Left kidney (tissue), 2 donors: Measurements from ENCODE around the gene SPPL3. TPM values are rescaled to one million over a fixed set of nuclear protein-coding genes. Genes with fewer than 3 reads are reported as not detected.

ENCODE experiments used
- DNase-seq: peaks from one replicate; pipeline ENCODE4 v3.0.0-alpha.2; 2013
- polyA plus RNA-seq: library from polyadenylated mRNA; unstranded; fragments of 120-200 nt; gene quantifications from one replicate; pipeline ENCODE4 v1.2.1, GENCODE V29; 2013; ENCODE audit not compliant: insufficient read length

SPPL3 gene
- polyA plus RNA-seq, 1 donor, result 86.5 TPM

DNA sequence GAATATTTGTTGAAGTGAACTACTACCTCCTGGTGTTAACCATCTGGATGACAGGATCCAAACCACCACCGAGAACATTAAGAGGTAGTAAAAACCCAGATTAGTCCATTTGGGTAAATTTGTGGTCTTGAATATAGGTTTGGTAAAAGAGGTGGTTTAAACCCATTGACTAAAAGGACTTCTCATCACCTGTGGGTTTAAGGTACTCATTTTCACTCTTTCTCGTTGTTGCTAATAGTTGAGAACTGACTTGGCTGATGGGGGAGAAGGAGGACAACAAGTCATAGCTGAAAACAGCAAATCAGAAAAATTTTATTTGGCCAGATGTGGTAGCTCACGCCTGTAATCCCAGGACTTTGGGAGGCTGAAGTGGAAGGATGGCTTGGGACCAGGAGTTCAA is 119.4 kb downstream of the SPPL3 start:
- DNase-seq, result no peak

DNA sequence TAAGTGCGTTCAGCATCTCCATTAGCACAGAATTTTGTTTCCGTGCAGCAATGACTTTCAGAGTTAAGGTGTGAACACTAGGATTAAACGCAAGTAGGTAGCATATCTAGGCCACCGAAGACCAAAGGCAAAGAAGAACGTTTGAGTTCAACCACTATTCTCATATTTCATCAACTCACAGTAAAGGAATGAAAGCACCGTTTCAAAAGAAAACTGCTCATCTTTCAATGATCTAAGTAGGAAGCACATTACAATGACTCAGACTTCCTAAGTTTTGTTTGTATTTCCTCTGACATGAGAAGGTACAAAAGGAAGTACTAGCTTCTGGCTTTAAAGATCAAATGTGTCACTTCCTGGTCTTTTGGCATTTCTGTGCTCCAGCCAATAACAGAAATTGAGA is 121.0 kb downstream of the SPPL3 start:
- no peak for DNase-seq

DNA sequence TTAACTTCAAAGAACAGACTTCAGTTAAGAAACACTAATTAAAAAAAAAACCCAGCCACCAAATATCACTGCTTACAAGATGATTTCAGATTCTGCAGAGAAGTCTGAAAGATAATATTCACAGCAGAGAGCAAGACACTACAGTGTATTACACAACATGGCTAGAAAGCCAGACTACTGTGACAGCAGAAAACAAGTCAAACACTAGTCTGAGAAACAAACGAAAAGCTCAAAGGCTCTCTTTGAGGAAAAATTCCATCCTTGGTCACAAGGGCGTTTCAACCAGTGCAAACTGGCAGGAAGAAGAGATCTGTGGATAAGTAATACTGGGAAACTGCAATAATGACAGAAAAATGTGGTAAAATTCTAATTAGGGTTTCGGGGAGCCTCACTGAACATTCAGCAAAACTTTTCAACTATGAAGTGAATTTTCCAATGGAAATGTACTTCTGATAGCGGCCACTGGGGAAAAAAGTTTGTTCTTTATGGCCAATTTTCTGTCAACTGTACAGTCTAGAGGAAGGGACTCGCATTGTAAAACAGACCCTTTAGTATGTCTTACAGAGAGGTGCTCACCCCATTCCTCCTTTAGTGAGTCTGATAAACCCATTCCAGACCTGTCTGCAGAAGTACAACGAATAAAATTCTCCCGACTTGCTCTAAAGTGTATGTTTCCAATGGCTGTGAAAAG is 128.2 kb downstream of the SPPL3 start:
- DNase-seq, result no peak

DNA sequence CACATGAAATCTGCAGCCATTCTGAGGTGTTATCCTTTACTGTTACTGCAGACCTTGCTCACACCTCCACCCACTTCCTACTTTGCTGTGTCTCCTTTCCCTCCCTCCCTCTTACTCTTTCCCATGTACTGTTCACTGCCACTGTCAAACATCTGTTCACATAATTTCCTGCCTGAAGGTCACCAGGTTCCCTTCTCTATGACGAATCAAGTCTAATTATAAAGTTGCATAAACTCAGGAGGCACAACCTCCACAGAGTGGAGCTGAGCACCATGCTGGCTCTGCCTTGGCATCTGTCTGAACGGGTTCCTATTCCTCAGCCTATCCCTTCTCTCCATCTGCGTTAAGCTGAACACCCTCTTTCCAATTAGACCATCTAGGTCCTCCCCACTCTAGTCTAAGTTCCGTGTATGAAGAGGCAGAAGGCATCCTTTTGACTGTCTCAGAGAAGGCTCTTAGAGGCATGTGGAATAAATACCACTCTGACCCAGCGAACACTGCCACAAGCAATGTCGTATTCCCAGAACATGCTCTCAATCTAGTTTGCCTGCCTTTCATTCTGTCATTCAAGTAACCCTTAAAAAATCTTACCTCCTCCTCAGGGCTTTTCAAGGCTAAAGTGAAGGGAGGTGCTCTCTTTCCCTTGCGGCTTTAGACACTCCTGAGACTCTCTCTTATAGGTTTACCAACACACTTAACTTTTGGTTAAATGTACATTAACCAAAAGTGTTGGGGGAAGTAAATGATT is 129.8 kb downstream of the SPPL3 start:
- no peak for DNase-seq

DNA sequence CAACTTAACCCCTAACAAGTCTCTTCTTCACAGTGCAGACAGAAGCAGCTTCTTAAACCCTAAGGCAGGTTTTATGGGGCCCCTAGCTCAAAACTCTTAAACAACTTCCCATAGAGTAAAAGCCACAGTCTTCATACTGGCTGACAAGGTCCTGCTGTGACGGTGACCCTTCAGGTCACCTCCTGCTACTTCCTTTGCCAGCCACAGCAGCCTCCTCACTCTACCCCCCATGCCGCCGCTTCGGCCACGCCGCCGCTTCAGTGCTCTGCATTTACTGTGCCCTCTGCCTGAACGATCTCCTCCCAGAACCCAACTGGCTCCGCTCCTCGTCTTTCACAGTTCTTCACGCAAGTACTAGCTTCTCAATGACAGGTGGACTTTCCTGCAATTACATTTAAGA is 133.1 kb downstream of the SPPL3 start:
- DNase-seq, result no peak

DNA sequence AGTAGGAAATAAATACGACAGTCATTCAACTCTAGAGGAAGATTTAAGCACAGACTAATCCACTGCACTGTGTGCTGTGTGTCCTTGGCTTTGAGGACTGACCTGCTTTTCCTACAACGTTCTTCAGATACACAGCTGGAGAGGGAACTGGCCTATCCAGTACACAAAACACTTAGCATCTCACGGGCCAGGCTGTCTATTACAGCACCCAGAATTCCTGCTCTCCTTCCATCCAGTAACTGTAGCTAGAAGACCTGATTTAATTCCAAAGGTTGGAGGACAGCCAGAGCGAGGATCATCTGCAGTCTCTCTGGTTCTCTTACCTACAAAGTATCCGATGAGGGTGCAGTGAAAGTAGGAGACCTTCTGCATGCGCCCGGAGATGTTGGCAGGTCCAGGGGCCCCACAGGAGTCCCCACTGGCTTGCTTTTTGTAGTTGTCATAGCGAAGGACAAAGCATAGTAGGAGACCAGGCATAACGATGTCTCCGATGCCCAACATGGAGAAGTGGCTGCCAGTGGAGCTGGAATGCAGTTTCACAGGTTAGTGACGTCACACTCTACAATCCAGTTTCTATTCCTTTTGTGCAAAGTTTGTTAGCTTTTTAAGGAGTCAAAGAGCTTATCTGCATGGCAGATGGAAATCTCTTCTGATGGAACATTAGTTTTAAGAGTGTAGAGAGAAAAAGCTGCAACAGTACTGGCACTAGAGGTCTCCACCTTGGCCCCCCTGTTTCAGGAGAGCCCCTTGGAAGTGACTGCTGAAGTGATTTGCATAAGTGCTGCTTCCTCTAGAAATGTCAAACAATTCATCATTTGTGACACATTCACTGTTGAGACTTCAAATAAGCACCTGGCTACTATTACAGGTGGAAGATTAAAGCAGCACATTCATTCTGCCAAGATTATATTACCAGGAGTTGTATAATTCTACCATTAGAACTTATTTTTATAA is 136.8 kb downstream of the SPPL3 start:
- no peak for DNase-seq

DNA sequence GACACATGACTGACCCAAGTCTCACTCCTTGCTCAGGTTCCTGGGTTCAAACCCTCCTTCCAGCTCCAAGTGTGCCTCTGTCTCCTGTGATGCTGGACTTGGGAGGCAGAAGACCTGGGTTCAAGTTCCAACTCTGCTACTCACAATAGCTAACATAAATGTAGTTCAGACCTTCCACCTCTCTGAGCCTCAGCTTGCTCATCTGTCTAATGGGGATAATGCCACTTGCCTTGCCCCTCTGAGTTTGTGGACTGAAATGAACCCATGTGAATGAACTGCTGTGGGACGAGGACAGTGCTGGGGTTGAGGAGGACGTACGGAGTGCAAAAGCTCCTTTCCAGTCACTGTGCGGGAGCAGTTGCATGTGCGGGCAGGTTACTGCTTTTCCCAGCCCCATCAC is 137.6 kb downstream of the SPPL3 start:
- no peak for DNase-seq

DNA sequence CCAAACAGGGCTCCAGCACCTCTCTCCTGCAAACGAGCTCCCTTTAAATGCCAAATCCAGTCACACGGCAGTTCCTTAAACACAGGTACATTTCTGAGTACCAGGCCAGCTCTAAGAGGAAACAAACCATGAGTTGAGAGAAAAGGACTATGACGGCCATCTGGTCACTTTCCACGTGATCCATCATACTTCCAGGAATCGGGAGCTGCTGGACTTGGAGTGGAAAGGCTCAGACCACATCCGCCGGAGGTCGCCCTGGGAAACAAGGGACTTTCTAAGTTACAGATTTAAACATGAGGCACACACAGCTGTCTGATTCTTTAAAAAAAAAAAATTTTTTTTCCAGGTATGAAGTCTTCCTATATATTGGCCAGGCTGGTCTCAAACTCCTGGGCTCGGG is 139.3 kb downstream of the SPPL3 start:
- no peak for DNase-seq

DNA sequence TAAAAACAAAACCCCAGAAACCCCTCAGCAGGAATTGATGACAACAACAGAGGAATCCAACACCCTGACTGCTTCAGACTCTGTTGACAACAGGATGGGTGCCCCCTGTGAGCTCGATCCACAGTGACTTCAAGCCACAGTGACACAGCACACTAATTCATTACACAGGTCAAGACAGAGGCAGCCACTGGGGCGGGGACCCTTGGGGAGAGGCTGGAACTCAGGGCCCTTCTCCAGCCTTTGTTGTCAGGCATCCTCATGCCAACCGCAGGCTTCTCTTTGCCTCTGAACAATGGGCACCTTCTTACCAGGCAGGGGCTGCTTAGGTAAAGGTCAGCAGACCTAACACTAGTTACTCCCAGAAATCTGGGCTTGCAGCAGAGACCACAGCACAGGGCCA is 140.9 kb downstream of the SPPL3 start:
- no peak for DNase-seq

DNA sequence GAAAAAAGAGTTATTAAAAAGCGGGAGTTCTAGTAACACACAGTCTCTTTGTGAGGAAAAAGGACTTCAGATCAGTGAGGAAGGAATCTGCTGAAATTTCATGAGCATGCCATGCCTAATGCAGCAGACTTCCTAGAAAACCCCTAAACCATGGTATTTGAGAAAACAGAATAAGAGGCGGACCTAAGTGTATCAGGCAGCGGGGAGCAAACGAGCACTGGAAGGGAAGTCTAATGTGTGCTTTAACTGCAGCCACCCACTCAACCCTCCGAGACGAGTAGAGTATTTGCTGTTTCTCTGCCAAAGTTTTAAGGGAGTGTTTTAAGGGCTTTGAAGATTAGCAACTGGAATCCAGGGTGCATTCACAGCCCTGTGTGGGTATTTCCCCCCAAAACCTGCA is 142.1 kb downstream of the SPPL3 start:
- DNase-seq, result no peak

DNA sequence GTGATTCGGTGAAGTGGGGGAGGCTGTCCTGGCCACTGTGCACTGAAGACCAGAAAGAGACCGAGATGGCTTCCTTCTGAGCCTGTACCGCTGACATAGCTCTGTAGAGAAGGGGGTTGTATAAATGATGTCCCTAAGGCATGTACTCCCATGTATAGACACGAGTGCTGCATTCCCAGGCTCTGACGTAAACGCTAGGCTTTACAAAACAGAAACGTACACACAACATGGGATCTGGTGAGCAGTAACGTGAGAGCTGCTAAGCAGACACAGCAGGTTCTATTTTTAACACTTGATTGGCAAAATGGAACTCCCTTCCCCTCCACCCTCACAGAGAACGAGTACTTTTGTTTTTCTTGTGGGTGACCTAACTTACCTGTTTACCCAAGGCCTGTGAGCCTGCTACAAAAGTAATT is 142.6 kb downstream of the SPPL3 start:
- DNase-seq, result peak; percentile 88

DNA sequence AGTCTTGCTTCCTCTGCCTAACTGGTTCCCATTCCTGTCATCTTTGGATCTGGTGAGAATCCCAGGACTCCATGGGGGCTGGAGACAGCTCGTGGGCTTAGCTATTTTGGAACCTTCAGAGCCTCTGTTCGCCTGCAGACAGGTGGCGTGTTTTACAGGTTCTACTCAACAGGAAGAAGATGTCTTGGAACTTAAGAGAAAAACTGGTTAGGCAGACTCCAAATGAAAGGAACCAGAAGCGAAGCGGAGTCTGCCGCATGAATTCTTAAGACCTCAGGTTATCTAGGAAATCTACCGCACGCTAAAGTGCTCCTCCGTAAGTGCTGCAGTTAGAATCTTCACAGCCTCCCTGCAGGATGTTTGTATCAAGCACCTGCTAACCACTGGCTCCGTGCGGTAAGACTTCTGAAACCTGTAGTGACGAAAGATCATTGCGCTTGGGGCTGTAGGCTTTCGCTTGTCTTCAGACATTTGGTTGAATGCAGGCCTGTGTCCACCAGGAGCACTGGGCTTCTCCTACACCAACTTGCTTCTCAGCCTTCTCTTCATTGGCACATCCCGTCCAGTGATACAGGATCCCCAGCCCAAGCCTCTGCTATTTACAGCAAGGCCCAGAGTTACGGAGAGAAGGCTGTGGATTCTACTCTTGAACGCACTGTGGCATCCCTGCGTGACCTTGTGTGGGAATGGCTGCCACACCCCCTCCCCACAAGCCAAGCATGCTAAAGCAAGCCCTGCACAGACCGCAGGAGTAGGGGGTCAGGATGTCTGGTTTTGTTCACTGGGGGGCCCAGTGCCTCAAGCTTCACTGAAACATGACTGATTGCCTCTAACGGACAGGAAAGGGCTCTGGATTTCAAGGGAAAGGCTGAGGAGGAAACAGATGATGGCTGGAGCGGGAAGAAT is 143.6 kb downstream of the SPPL3 start:
- no peak for DNase-seq

DNA sequence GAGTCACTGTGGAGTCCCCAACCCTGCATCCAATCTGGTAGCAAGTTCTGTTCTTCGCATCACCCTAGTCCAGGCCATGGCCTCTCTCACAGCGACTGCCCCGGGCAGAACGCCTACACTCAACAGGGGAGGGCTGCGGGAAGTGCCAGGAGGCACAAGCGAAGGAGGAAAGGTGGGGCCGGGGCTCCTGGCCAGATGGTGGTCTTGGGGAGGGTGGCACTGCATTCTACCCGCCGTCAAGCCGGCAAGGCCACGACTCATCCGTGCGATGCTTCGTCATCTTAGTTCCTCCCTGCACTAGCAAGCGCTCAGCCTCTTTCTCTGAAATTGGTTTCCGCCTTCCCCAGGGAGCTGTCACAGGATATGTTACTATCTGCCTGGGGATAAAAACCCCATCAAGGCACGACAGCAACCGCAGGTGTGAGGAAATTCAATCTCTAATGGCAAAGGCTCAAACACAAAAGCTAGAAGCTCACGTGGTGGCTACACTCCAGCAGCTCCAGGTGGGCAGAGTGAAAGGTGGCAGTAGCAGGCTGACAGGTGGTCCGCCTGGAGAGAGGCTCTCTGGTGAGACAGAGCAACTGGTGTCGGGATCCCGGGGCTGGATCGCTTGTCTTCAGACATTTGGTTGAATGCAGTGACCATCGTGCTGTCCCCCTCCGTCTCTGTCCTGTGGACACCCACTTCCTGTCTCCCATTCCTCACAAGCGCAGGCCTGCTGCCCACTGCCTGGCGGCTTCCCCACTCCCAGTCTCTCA is 144.4 kb downstream of the SPPL3 start:
- DNase-seq, result no peak

DNA sequence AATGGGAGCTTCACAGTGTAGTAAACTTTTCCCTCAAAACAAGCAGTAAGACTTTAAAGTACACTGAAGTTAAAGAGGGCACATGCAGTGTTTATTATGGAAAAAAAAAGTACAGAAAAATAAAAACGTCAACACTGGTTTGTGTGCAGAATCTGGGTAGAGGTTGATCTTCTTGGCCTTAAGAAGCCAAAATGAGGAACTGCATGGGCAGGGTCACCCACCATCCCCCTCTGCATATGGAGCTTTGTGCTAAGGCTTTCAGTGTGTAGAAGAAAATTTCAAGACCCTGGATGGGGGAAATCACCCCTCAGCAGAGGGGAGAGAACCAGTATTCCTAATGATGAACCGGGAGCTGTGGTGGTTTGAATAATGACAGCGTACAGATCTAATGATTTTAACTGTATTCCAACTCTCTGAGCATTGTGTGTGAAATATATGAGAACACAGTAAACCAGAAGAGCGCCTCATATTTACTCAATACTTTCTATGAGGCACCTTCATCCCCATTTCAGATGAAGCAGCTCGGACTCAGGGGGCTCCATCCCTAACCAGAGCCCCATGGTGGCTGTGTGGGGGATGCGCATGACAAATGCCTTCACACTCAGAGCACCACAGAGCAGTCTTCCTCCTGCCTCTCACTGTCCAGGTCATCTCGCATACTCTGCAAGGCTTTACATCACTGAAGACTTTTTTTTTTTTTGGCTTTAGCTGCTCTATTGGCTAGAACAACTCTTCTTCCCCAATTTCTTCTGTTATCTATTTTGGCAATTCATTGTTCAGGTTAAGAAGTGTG is 145.2 kb downstream of the SPPL3 start:
- no peak for DNase-seq

DNA sequence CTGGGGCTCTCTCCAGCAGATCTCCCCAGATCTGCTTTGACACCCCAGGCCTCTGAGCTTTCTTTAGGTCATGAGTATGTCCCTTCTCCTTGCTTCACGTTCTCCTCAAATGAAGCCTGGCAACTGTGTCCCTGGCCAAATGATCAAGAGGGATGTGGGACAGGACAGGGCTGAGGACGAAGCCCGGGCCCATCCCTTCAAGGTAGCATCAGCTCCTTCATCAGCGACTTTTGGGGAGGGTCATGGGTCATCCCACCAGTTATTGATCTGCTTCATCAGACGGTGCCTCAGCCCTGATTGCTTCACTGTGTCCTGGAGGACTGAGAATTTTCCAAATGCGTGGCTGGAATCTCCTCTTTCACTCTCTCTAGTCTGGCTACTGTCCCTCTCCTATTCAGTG is 146.2 kb downstream of the SPPL3 start:
- no peak for DNase-seq

DNA sequence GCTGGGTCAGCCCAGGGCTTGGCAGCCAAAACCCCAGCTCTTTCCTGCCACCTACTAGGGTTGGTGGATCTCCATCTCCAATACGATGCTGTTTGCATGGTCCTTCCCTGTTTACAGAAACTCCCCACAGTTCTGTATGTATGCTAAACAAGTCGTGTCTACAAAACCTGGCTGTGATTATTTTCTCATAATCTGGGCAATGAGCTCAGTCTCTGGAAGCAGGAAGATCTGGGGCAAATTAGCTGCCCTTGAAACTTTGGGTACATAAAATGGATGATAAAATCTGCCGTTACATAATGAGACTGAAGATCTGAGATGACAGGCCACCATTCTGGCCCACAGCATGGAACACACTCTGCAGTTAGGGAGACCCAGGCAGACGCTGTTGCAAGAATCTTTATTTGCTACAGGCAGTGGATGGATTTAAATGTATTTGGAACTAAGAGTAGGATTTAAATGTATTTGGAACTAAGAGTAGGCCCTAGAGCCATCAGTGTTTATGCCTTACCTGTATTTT is 146.9 kb downstream of the SPPL3 start:
- DNase-seq, result no peak

DNA sequence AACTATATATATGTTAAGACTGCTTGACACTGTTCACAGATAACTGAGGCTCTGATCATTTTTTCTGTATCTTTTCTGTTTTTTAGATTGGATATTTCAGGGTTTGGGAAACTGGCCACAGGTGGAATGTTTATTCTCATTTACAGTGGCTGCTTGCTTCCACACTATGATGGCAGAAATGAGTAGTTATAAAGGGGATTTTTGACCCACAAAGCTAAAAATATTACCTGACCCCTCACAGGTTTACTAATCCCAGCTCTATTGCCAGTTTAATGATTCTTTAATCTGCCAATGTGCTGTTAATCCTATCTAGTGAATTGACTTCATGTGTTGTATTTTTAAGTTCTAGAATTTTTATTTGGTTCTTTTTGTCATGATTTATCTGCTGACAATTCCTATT is 148.9 kb downstream of the SPPL3 start:
- no peak for DNase-seq

DNA sequence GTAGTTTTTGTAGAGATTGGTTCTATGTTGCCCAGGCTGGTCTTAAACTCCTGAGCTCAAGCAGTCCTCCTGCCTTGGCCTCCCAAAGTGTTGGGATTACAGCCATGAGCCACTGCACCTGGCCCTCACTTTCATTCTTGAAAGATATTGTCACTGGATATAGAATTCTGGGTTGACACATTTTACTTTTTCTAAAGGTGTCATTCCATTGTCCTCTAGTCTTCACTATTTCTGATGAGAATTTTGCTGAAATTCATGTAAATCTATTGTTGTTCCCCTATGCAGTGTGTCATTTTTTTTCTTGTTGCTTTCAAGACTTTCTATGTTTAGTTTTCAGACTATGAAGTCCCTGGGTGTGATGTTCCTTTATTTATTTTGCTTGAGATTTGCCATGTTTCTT is 149.4 kb downstream of the SPPL3 start:
- DNase-seq, result no peak

DNA sequence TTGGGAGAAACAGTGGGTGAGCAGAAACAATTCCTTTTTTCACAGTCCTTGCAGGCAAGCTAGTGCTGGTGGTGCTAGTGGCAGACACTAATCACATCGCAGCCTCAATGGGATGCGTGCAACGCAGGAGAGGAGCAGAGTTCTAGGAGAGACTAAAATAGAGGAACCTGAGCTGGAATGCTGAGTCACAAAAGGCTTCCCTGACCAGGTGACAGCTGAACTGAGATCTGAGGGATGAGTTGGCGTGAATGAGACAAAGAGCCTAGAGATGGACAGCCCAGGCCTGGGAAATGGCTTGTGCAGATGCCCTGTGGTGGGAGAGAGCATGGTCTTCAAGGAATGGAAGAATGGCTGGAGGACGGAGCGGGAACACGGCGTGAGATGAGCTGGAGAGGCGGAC is 152.8 kb downstream of the SPPL3 start:
- DNase-seq, result no peak

DNA sequence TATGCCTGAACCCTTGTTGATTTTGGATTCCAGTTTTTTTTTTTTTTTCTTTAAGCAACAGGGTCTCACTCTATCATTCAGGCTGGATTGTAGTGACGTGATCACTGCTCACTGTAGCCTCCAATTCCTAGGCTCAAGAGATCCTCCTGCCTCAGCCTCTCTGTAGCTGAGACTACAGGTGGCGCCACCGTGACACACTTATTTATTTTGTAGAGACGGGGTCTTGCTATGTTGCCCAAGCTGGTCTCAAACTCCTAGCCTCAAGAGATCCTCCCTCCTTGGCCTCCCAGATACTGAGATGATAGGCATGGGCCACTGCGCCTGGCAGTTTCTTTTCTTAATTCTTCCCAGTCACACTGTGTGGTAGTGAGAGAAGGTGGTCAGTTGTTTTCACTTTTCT is 153.4 kb downstream of the SPPL3 start:
- DNase-seq, result no peak
